Neural crest cell (in vitro differentiated cells): ENCODE data around the gene AIG1. TPM values are rescaled to one million over a fixed set of nuclear protein-coding genes. Genes with fewer than 3 reads are reported as not detected.
"Not testable (repeated sequence)": the region's sequence is repeated elsewhere in the genome, so short reads cannot be mapped to it uniquely, and the experiment has no call there.

Source experiments
- DNase-seq: peaks from one replicate; pipeline ENCODE4 v3.0.0; 2021; ENCODE audit warnings: low read depth, mixed read lengths, low spot score
- H3K27ac Mint-ChIP-seq: one replicate; pipeline ENCODE4 v1.8.0; 2021; ENCODE audit warnings: mild to moderate bottlenecking, mixed read lengths; ENCODE audit not compliant: unreplicated experiment
- H3K27me3 Mint-ChIP-seq: 2 replicates; pipeline ENCODE4 v1.8.0; 2021; ENCODE audit warnings: low read depth, mild to moderate bottlenecking, mixed read lengths
- H3K36me3 Mint-ChIP-seq: 2 replicates; pipeline ENCODE4 v1.8.0; 2021; ENCODE audit warnings: low read depth, mild to moderate bottlenecking, mixed read lengths
- H3K4me1 Mint-ChIP-seq: 2 replicates; pipeline ENCODE4 v1.8.0; 2021; ENCODE audit warnings: mixed read lengths
- H3K4me3 Mint-ChIP-seq: one replicate; pipeline ENCODE4 v1.8.0; 2021; ENCODE audit warnings: mild to moderate bottlenecking, mixed read lengths
- H3K9me3 Mint-ChIP-seq: 2 replicates; pipeline ENCODE4 v1.8.0; 2021; ENCODE audit warnings: mixed read lengths
- total RNA-seq: library from RNA; stranded (reverse); gene quantifications from 2 replicates; pipeline ENCODE4 v1.2.1, GENCODE V29; 2021
- TF ChIP-seq, protein P1 (sequence below): fragments of 200-600 bp; sonication (generic); conservative IDR thresholded peaks from 2 replicates; pipeline ENCODE4 v1.5.0; 2021; ENCODE audit warnings: antibody characterized with exemption, mild to moderate bottlenecking

The AIG1 gene
- total RNA-seq, 1 donor from 2014 or later = 22.9 TPM

DNA sequence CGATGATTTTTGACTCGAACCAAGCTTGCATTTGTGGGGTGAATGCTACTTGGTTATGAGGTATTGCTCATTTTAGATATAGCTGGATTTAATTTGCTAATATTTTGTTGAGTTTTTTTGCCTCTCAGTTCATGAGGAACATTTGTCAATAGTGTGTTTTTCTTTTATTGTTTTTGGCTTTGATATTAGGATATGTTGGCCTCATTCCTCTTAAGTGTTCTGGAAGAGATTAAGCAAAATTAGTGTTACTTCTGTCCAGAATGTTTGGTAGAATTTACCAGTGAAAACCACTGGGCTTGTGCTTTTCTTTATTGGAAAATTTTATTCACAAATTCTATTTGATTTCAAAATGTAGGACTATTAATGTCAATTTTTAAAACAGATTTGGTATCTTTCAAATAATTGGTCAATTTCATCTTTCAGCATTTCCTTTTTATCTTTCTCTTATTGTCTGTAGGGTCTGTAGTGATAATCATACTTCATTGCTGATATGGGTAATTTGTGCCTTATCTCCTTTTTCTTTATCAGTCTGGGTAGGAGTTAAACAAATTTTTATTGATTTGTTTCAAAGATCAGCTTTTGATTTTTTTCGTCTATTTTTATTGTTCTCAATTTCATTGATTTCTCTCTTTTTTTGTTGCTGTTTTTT lies 14.1 kb downstream of the AIG1 start:
- Mint-ChIP-seq H3K27me3 (no peaks in the 10 kb centered on the region), H3K4me3 (no peak overlapping the region), H3K36me3 (peaks cover 18% of the 10 kb centered on the region), H3K4me1 (no peaks in the 10 kb centered on the region), H3K27ac (no peak overlapping the region), H3K9me3 (peaks cover 13% of the 10 kb centered on the region)
- TF ChIP-seq, protein P1, sequence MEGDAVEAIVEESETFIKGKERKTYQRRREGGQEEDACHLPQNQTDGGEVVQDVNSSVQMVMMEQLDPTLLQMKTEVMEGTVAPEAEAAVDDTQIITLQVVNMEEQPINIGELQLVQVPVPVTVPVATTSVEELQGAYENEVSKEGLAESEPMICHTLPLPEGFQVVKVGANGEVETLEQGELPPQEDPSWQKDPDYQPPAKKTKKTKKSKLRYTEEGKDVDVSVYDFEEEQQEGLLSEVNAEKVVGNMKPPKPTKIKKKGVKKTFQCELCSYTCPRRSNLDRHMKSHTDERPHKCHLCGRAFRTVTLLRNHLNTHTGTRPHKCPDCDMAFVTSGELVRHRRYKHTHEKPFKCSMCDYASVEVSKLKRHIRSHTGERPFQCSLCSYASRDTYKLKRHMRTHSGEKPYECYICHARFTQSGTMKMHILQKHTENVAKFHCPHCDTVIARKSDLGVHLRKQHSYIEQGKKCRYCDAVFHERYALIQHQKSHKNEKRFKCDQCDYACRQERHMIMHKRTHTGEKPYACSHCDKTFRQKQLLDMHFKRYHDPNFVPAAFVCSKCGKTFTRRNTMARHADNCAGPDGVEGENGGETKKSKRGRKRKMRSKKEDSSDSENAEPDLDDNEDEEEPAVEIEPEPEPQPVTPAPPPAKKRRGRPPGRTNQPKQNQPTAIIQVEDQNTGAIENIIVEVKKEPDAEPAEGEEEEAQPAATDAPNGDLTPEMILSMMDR = no peak
- no peak for DNase-seq

DNA sequence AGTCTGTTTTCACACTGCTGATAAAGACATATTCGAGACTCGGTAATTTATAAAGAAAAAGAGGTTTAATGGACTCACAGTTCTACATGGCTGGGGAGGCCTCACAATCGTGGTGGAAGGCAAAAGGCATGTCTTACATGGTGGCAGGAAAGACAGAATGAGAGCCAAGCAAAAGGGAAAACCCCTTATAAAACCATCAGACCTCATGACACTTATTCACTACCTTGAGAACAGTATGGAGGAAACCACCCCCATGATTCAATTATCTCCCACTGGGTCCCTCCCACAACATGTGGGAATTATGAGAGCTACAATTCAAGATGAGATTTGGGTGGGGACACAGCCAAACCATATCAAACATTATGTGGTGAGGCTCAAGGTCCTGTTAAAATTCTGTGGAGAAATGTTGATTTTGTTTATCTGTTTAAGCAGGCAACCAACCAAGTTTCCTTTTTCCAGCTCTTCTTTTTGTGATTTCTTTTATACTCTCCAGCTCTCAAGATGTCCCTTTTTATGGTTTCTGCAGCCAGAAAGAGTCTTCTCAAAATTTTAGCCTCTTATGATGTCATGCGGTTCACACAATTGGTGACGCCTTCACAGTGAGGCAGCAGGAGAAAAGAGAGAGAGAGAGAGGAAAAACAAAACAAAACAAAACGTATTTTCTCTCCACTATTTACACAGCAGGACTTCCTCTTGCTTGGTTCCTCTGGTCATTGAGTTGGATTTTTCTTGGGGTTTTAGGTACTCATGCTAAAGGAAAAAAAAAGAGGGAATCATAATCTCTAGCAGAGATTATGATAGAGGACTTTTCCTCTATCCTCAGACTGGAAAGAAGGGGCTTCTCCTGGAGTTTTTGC lies 18.0 kb downstream of the AIG1 start:
- H3K4me3 Mint-ChIP-seq = no peak overlapping the region
- no peaks in the 10 kb centered on the region for H3K4me1 Mint-ChIP-seq
- TF ChIP-seq, protein P1 = no peak
- H3K27ac Mint-ChIP-seq = peak overlapping the region; percentile 41
- no peaks in the 10 kb centered on the region for H3K27me3 Mint-ChIP-seq
- H3K36me3 Mint-ChIP-seq = peaks cover 17% of the 10 kb centered on the region
- H3K9me3 Mint-ChIP-seq = peaks cover 10% of the 10 kb centered on the region
- no peak for DNase-seq

DNA sequence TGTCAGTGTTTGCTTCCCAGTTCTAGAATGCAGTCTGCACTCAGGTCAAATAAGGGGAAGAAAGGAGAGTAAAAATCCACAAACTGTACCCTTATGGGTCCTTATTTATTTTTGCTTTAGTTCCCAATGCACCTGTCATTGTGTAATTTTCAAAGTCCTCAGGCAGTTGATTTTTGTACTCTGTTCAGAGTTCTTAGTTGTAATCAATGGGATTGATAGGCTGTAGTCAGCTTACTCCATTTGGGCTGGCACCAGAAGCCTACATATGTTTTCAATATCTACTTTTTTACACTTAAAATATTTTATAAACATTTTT lies 18.6 kb downstream of the AIG1 start:
- no peaks in the 10 kb centered on the region for H3K27me3 Mint-ChIP-seq
- no peak overlapping the region for H3K4me3 Mint-ChIP-seq
- TF ChIP-seq, protein P1 = no peak
- peaks cover 13% of the 10 kb centered on the region for H3K36me3 Mint-ChIP-seq
- no peaks in the 10 kb centered on the region for H3K4me1 Mint-ChIP-seq
- H3K9me3 Mint-ChIP-seq = peaks cover 6% of the 10 kb centered on the region
- H3K27ac Mint-ChIP-seq = no peak overlapping the region
- no peak for DNase-seq

DNA sequence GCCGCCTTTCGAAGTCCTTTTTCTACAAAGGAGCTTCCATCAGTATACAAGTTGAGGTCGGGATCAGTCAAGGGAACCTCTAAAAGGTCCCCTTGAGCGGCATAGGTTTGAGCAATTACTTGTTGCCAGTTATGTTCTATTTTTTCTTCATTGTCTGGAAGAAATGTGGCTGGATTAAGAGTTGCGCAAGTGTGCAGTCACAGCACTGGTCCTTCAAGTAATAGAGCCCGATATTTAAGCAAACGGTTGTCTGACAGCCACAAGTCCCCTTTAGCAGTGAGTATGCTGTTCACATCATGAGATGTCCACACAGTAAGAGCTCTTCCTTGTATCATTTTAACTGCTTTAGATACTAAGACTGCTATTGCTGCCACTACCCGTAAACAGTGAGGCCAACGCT lies 21.6 kb downstream of the AIG1 start:
- DNase-seq, H3K27ac Mint-ChIP-seq, H3K9me3 Mint-ChIP-seq, H3K27me3 Mint-ChIP-seq, H3K4me1 Mint-ChIP-seq, H3K36me3 Mint-ChIP-seq, H3K4me3 Mint-ChIP-seq: not testable (repeated sequence)

DNA sequence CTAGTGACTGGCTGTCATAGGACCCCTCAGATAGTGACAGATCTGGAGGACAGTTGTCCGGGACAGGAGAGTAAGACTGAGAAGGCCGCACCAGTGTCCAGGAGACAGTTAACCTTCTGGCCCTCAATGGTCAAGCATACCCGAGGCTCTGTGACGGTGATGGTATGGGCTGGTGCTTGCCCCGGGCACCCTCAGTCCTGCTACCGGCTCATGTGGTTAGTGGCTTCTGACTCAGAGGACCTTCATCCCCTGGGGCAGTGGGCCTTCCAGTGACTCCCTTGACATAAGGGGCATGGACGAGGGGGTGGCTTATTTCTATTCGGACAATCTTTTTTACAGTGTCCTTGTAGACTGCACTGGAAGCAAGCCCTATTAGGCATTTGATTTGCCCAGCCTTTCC lies 23.3 kb downstream of the AIG1 start:
- H3K27ac Mint-ChIP-seq, H3K27me3 Mint-ChIP-seq, H3K4me3 Mint-ChIP-seq, DNase-seq, H3K9me3 Mint-ChIP-seq, H3K4me1 Mint-ChIP-seq: not testable (repeated sequence)
- H3K36me3 Mint-ChIP-seq = peaks cover 10% of the 10 kb centered on the region

DNA sequence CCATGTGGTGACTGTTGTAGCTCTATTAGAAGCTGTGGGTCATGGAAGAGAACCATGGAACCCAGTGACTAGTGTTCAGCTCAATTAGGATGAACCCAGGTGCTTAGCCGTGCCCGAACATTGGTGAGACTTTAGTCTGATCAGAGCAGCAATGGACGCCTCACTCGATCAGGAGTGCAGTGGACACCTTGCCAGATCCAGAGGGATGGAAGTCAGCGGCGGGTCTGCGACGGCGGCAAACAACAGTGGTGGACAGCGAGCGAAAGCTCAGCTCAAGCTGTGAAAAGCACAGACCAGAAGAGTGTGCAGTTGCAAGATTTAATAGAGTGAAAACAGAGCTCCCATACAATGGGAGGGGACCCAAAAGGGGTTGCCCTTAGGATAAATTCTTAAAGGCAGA lies 26.6 kb downstream of the AIG1 start:
- not testable (repeated sequence) for H3K9me3 Mint-ChIP-seq, H3K4me3 Mint-ChIP-seq, H3K36me3 Mint-ChIP-seq, H3K27ac Mint-ChIP-seq, H3K27me3 Mint-ChIP-seq, DNase-seq
- peaks cover 13% of the 10 kb centered on the region for H3K4me1 Mint-ChIP-seq

DNA sequence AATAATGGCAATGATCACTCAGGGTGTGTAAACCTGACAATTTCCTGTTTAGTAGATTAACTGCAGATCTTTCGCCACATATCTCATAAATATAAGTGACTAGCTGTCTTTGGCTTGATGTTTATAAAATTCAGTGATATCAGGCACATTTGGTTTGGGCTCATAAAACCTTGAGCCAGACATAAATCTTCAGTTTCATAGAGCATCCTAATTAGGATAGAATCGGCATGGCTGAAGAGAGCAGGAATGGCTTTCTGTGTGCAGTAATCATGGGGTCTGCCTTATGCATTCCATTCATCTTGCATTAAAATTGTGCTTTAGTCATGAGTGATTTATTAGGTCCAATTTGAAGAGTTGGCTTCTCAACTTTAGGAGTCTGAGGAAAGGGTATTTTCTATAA lies 27.2 kb downstream of the AIG1 start:
- Mint-ChIP-seq H3K4me3 (no peak overlapping the region), H3K4me1 (peaks cover 13% of the 10 kb centered on the region), H3K27ac (no peak overlapping the region), H3K36me3 (peaks cover 6% of the 10 kb centered on the region), H3K27me3 (no peaks in the 10 kb centered on the region), H3K9me3 (peaks cover 4% of the 10 kb centered on the region)
- no peak for DNase-seq
- TF ChIP-seq, protein P1 = no peak
